Heart left ventricle (tissue), 16 donors: ENCODE results near the gene UGGT2. TPM values are rescaled to one million over a fixed set of nuclear protein-coding genes. Genes with fewer than 3 reads are reported as not detected.
"Not testable (repeated sequence)": the region's sequence is repeated elsewhere in the genome, so short reads cannot be mapped to it uniquely, and the experiment has no call there.

Experiments used
- ATAC-seq, 4 donors: fragments of 200-7000 bp; cut with Tn5 transposase; one replicate each; pipeline ENCODE4 v1.9.1; 2020 to 2022; ENCODE audit warnings: moderate library complexity in 4 of 4, mild to moderate bottlenecking in 3 of 4, moderate number of reproducible peaks in 1 of 4
- DNase-seq, 5 donors: peaks; one replicate each; pipeline ENCODE4 v3.0.0-alpha.2; 2020
- H3K27ac ChIP-seq, 12 donors: fragments of 200-600 bp; sonication (generic) in 4 of 12; one replicate each; pipeline versions ENCODE4 v1.5.0 to v1.8.0; 2016 to 2022; ENCODE audit warnings: mild to moderate bottlenecking in 2 of 12
- H3K27me3 ChIP-seq, 9 donors: fragments of 200-600 bp; sonication (generic) in 2 of 9; one replicate each; pipeline versions ENCODE4 v1.5.1 to v1.8.0; 2016 to 2022; ENCODE audit warnings: mild to moderate bottlenecking in 3 of 9
- H3K36me3 ChIP-seq, 9 donors: fragments of 200-600 bp; sonication (generic) in 2 of 9; one replicate each; pipeline versions ENCODE4 v1.5.0 to v1.8.0; 2018 to 2022; ENCODE audit warnings: mild to moderate bottlenecking in 2 of 9
- H3K4me1 ChIP-seq, 12 donors: fragments of 200-600 bp; sonication (generic) in 4 of 12; one replicate each; pipeline versions ENCODE4 v1.5.0 to v1.8.0; 2016 to 2022; ENCODE audit warnings: mild to moderate bottlenecking in 3 of 12
- H3K4me3 ChIP-seq, 12 donors: fragments of 200-600 bp; sonication (generic) in 4 of 12; one replicate each; pipeline versions ENCODE4 v1.5.0 to v1.8.0; 2017 to 2022; ENCODE audit warnings: mild to moderate bottlenecking in 9 of 12, moderate library complexity in 4 of 12
- H3K9me3 ChIP-seq, 12 donors: fragments of 200-600 bp; sonication (generic) in 4 of 12; one replicate each; pipeline versions ENCODE4 v1.5.0 to v1.8.0; 2016 to 2022; ENCODE audit warnings: mild to moderate bottlenecking in 1 of 12
- CTCF ChIP-seq, 12 donors: fragments of 200-600 bp; sonication (generic) in 4 of 12; IDR thresholded peaks; one replicate each; pipeline versions ENCODE4 v1.5.0 to v1.8.0; 2018 to 2022; ENCODE audit warnings: antibody characterized with exemption in 12 of 12, mild to moderate bottlenecking in 5 of 12
- POLR2A ChIP-seq, 2 donors: fragments of 450-650 bp; IDR thresholded peaks; one replicate each; pipeline ENCODE4 v1.6.1; 2017; ENCODE audit warnings: antibody characterized with exemption in 2 of 2, mild to moderate bottlenecking in 2 of 2, moderate library complexity in 2 of 2
- WGBS, 4 donors: extraction: QIAGEN DNeasy Blood & Tissue Kit in 2 of 4; methylation state at CpG; one replicate each; pipeline versions ENCODE4 v1.1.5 to v1.1.7; 2013 to 2018; 5-methylcytosine and 5-hydroxymethylcytosine counted together
- intact Hi-C, 10 donors: fragments of 100-400 bp; cut with DNase I; formaldehyde crosslinking; loops; one replicate each; pipeline versions ENCODE4 v1.11.1 to v1.14.2; 2022
- polyA plus RNA-seq, 2 donors: library from polyadenylated mRNA; stranded (reverse); fragments of 200-250 nt; gene quantifications; one replicate each; pipeline ENCODE4 v1.2.3, GENCODE V29; 2013
- total RNA-seq, 9 donors: library from RNA; depleted of rRNA in 2 of 9; stranded (reverse); fragments of >200 nt in 2 of 9; fragmentation: NEBNext Ultra II Directional in 3 of 9; extraction: Animal tissue kit (Norgen Biotek cat#: 25700) in 3 of 9; gene quantifications; one replicate each; pipeline versions ENCODE4 v1.1.0 to v1.2.4, GENCODE V29; 2016 to 2023
- donor health status: ischemic (EF 13 %, LVEDD 7.1; RV severe dilation, severe dysfunction).
- donor health status: healthy with polysubstance abuse.
- donor health status: DM: no; HTN: yes; CAD: no.
- donor health status: DM: no; HTN: no; CAD: no.
- donor health status: ischemic (EF 25% LVEDD 6.9; RV normal size, moderate dysfunction).
- donor health status: ischemic (EF 25% LVEDD 5.7; RV mildly dilated, moderate dysfunction).
- donor health status: healthy.
- donor health status: DM: yes; HTN: yes; CAD: no.
- donor health status: ischemic (EF 35%, LVEDD 5.7; RV mildly dilated, moderate dysfunction).
- donor health status: nonischemic (EF 11% LVEDD 7.7; RV severe dilation, severe dysfunction).
- donor health status: DM: yes; HTN: yes; CAD: no.
- donor health status: PGD.
- donor health status: ischemic (EF 29% LVEDD 5.4; RV normal size, mild dysfunction).
- donor health status: nonischemic (EF 23%, LVEDD 6.1; RV moderate dilation, normal function).

Gene UGGT2
- total and polyA plus RNA-seq, 11 donors: 4.3 to 15.9 (median 13.3) TPM

GRCh38 chr13:95763601-95764000 lies 289.6 kb downstream of the UGGT2 start:
- H3K27me3 ChIP-seq: no peaks in the 10 kb centered on the region
- intact Hi-C loops: loop anchor here in 1 of 10 donors (10.0 kb wide), 1 partner anchor 89 kb away; the partner anchor contains the start of gene DNAJC3
- no peak for ATAC-seq
- WGBS, 4 donors: 89 to 94% (median 92%) methylated on average over 4 of the region's 4 CpGs
- TF ChIP-seq POLR2A (IDR thresholded peaks at IDR 0.05) (no peak), CTCF (IDR thresholded peaks at IDR 0.05) (no peak)
- peaks cover 0 to 93% (median 67%) of the 10 kb centered on the region in 9 donors for H3K36me3 ChIP-seq
- no peak overlapping the region for H3K27ac ChIP-seq
- no peaks in the 10 kb centered on the region for H3K4me1 ChIP-seq
- H3K9me3 ChIP-seq: no peaks in the 10 kb centered on the region
- no peak overlapping the region for H3K4me3 ChIP-seq
- DNase-seq: no peak

GRCh38 chr13:95762626-95763025 lies 290.6 kb downstream of the UGGT2 start:
- peaks cover 0 to 93% (median 64%) of the 10 kb centered on the region in 9 donors for H3K36me3 ChIP-seq
- 79 to 84% (median 79%) methylated on average over 3 of the region's 3 CpGs for WGBS, 4 donors
- not testable (repeated sequence) for DNase-seq, H3K9me3 ChIP-seq, H3K27me3 ChIP-seq, H3K4me3 ChIP-seq, H3K27ac ChIP-seq, H3K4me1 ChIP-seq, ATAC-seq
- intact Hi-C loops: loop anchor here in 1 of 10 donors (10.0 kb wide), 1 partner anchor 88 kb away; the partner anchor contains the start of gene DNAJC3

DNA sequence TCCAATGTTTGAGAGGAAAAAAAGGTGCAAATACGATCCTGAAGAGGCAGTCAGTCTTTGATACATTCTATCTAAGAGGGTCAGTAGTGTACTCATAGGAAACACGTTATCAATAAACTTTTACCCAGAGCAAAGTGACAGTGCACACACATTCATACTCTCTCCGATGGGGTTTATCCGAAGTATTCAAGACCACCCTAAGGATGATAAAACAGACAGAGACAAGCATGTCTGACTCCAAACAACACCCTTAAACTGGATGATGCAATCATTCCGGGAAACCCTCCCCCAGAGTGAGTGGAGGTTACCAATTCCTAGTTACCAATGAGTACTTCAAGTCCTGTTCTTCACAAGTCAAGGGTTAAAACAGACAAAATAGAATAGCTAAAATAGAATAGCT lies 297.1 kb downstream of the UGGT2 start:
- no peak for DNase-seq
- Histone ChIP-seq H3K9me3 (no peaks in the 10 kb centered on the region), H3K27me3 (no peaks in the 10 kb centered on the region), H3K27ac (no peak overlapping the region), H3K36me3 (peaks cover 0 to 32% (median 25%) of the 10 kb centered on the region in 9 donors), H3K4me3 (no peak overlapping the region), H3K4me1 (peaks cover 0 to 21% (median 0%) of the 10 kb centered on the region in 12 donors)
- 80 to 82% (median 81%) methylated on average over 5 of the region's 5 CpGs for WGBS, 4 donors
- TF ChIP-seq POLR2A (IDR thresholded peaks at IDR 0.05): no peak
- TF ChIP-seq CTCF (IDR thresholded peaks at IDR 0.05): no peak
- intact Hi-C loops: no loop called here
- ATAC-seq: no peak

GRCh38 chr13:95754069-95754468 lies 299.1 kb downstream of the UGGT2 start:
- peaks cover 0 to 24% (median 0%) of the 10 kb centered on the region in 12 donors for H3K4me1 ChIP-seq
- H3K27ac ChIP-seq: no peak overlapping the region
- WGBS, 4 donors: 48 to 63% (median 55%) methylated on average over 4 of the region's 4 CpGs
- DNase-seq: no peak
- peaks cover 0 to 13% (median 6%) of the 10 kb centered on the region in 9 donors for H3K36me3 ChIP-seq
- no peaks in the 10 kb centered on the region for H3K27me3 ChIP-seq
- peak in 3 of 4 donors; percentile 47 to 56 (median 52) for ATAC-seq
- no peak overlapping the region for H3K4me3 ChIP-seq
- H3K9me3 ChIP-seq: no peaks in the 10 kb centered on the region
- TF ChIP-seq POLR2A (IDR thresholded peaks at IDR 0.05) (no peak), CTCF (IDR thresholded peaks at IDR 0.05) (no peak)
- intact Hi-C loops: no loop called here

- Histone ChIP-seq H3K36me3 (peaks cover 0 to 5% (median under 1%) of the 10 kb centered on the region in 9 donors), H3K9me3 (no peaks in the 10 kb centered on the region), H3K27ac (no peak overlapping the region), H3K27me3 (no peaks in the 10 kb centered on the region), H3K4me3 (no peak overlapping the region), H3K4me1 (peaks cover 0 to 24% (median 0%) of the 10 kb centered on the region in 12 donors)
- TF ChIP-seq POLR2A (IDR thresholded peaks at IDR 0.05) (no peak), CTCF (IDR thresholded peaks at IDR 0.05) (no peak)
- WGBS, 4 donors: 49 to 58% (median 56%) methylated on average over 2 of the region's 2 CpGs
- intact Hi-C loops: no loop called here
- DNase-seq: no peak
- ATAC-seq: peak in 2 of 4 donors; percentile 41 to 61
Measured at GRCh38 chr13:95752677-95753076, 300.5 kb downstream of the UGGT2 start.
